CD4-positive, alpha-beta T cell treated with Interleukin-10 for 1 hour (primary cell): ENCODE data around the gene YIPF2.
"Not testable (repeated sequence)": the region's sequence is repeated elsewhere in the genome, so short reads cannot be mapped to it uniquely, and the experiment has no call there.

Experiments used
- DNase-seq: peaks from one replicate; pipeline ENCODE4 v3.0.0-alpha.2; 2020

Gene YIPF2

GRCh38 chr19:10908380-10908960, 20.0 kb downstream of the YIPF2 start:
- DNase-seq, result no peak

DNA sequence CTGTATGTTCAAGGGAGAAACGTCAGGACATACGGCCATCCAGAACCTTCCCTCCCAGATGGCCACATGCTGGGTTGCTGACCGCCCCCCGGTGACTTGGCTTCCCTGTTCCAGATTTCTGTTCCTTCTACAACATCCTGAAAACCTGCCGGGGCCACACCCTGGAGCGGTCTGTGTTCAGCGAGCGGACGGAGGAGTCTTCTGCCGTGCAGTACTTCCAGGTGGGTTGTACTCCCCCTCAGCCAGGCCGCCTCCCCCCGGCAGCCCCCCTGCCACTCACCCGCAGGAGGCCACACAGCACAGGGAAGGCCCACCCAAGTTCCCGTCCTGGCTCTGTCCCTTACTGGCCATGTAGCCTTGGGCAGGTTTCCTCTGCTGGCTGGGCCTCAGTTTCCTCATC, 20.5 kb downstream of the YIPF2 start:
- DNase-seq, result no peak

GRCh38 chr19:10899151-10899653, 29.2 kb downstream of the YIPF2 start:
- DNase-seq, result no peak

DNA sequence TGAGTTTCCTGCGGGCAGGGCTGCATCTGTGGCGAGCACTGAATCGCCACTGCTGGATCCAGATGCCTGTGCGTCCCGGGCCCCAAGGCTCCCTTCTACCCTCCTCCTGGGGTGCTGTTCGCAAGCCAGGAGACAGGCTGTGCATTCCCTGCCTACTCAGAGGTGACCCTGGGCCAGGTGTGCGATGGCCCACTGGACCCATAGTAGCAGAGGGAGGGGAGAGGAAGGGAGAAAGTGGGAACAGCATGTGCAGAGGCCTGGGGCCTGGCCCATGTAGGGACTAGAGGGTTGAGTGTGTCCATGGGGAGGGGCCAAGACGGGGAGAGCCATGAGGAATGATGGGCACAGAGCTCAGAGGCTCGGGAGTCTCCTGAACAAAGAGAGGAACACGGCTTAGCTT, 29.8 kb downstream of the YIPF2 start:
- no peak for DNase-seq

GRCh38 chr19:10896851-10897526, 31.4 kb downstream of the YIPF2 start:
- DNase-seq, result no peak

- no peak for DNase-seq
These were observed 32.5 kb downstream of the YIPF2 start for GRCh38 chr19:10895920-10896319.

GRCh38 chr19:10895363-10895762, 33.1 kb downstream of the YIPF2 start:
- no peak for DNase-seq

GRCh38 chr19:10894911-10895213, 33.6 kb downstream of the YIPF2 start:
- DNase-seq, result no peak

DNA sequence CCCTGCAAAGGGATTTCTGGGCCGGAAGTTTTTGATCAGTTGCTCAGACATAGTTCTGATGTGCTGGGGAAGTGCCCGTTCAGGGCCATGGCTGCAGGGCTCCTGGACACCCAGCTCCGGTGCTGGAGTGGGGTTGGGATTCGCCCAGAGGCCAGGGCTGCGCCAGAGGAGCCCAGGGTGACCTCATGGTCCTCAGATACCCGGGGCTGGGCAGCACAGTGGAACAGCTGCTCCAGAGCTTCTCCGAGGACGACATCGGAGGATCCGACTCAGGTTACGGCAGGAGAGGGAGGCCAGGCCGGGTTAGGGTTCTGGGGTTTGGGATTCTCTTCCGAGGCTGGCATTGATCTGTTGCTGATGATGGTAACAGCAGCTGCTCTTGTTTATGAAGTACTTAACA, 36.2 kb downstream of the YIPF2 start:
- no peak for DNase-seq

DNA sequence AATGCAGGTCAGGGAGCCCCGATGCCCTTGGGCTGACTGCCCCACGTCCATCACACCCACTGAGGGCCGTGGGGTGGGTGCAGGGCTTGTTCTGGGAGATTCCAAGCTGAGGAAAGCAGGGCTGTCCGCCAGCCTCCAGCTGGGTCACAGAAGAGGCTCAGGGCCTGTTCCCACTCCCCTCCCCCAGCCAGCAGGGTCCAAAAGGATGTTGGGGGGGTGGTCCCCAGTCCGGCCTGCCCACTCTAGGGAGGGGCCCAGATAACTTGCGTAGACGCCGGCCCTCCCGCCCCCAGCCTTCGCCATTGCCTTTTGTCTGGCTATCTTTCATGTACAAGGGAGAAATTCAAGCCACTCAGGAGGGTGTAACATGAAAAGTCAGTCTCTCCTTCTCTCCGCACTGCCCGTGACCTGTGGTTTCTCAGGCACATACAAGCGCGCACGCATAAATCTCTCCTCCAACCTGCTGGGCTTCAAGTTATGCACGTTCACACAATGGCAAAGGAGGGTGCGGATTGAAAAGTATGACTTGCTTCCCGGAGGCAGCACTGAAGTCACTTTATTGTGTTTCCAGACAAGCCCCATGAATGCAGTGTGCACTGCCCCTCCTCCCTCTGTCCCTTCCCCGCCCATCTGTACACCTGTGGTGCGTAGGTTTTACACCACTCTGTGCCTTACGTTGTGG, 36.9 kb downstream of the YIPF2 start:
- DNase-seq, result no peak

GRCh38 chr19:10889880-10890279, 38.6 kb downstream of the YIPF2 start:
- DNase-seq, result no peak

- DNase-seq, result no peak
These were observed 40.0 kb downstream of the YIPF2 start for GRCh38 chr19:10888421-10888866.

- no peak for DNase-seq
These were observed 40.6 kb downstream of the YIPF2 start for GRCh38 chr19:10887616-10888367.

DNA sequence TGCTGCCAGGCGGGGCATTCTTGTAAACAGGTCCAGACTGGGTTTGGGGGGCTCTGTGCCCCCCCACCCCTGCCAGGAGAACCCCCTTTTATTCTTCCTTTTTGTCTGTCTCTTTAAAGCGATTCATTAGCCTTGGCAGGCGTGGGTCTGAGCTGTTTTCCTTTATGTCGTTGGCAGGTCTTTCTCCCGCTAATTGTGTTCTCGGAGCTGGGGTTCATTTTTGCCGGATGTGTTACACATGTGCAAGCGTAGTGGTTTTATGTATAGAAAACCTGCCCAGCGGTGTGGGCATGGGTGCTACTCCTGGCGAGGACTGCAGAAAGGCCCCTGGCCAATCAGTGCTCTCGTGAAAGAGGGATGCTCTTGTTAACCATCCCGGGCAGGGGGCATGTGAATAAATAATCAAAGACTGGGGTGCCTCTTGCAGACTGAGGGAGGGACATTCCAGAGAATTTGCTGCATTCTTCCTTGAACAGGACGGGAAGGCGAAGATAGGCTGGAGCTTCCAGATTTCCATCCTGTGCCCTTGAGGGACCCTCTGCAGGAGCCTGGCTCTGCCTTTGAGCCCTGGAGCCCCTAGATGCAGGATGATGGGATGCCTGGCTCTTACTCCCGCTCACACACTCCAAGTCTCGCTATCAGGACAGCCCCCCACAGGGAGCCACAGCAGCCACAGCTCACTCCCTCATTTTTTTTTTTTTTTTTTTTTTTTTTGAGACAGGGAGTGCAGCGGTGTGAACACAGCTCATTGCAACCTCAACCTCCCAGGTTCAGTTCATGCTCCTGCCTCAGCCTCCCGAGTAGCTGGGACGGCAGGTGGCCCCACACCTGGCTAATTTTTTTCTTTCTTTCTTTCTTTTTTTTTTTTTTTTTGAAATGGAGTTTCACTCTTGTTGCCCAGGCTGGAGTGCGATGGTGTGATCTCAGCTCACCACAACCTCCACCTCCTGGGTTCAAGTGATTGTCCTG, 43.0 kb downstream of the YIPF2 start:
- DNase-seq, result no peak

DNA sequence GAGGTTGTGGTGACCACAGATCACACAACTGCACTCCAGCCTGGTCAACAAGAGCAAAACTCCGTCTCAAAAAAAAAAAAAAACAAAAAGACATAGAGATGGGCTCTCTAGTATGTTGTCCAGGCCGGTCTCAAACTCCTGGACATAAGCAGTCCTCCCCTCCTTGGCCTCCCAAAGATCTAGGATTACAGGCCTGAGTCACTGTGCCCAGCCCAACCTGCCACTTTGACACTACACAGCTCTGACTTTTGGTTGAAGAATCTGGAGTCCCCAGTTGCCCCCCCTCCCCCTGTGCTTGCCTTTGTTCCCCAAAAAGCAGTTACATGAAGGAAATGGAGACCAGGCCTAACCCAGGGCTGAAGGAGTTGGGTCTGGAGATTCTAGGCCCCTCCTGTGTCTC, 44.2 kb downstream of the YIPF2 start:
- DNase-seq, result no peak

DNA sequence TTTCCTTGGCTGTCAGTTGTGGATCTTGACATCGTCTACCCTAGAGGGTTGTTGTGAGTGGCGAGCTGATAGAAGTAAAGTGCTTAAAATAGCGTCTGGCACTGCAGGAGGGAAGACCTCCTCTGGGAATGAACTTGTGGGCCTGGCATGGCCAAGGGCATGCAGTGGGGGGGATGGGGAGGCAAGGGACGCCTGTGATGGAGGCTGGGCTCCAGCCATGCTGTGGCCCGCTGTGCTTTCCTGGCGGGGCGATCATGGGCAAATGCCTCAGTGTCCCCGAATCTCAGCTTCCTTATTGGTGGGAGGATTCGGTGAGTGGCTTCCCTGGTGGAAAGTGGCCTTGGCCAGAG, 46.4 kb downstream of the YIPF2 start:
- DNase-seq, result no peak

- no peak for DNase-seq
These were observed 46.9 kb downstream of the YIPF2 start for GRCh38 chr19:10881403-10882107.

- no peak for DNase-seq
These were observed 50.2 kb downstream of the YIPF2 start for GRCh38 chr19:10878253-10878652.

GRCh38 chr19:10877608-10878007, 50.8 kb downstream of the YIPF2 start:
- not testable (repeated sequence) for DNase-seq

DNA sequence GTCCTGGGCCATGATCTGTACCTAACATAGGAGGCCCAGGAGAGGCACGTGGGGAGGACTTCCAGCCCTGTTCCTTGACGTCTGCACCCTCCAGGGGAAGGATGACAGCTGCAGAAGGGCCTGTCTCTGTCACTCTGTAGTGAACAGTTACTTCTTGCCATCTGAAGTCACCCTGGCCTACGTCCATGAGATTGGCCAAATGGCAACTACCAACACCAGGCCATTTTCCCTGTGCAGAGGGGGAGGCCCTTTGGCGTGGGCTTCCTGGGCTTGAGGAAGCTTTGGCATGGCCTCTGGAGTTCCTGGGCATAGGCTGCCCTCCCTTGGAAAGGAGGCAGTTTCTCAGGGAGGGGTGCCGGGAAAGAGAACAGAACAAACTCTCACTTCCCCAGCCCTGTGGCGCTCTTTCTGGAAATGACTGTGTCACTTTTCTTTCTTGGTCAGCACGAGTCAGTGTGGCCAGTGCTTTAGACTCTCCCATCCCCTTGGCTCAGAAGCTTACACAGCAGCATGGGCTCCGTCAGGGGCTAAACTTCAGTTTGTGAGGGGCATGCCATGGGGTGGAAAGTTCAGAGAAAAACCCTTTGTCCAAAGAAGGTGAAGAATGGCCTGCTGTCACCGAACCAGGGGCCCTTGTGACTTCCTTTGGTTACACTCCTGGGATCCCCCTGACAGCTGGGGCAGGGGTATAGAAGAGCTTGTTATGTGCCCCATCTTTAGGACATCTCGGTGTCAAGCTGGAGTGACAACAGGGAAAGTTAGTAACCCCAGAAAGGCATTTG, 51.8 kb downstream of the YIPF2 start:
- DNase-seq, result no peak

GRCh38 chr19:10874024-10874423, 54.4 kb downstream of the YIPF2 start:
- DNase-seq, result no peak
